Measurements from ENCODE around the gene SNED1. TPM values are rescaled to one million over a fixed set of nuclear protein-coding genes. Genes with fewer than 3 reads are reported as not detected.
A peak's percentile ranks its signal among the peaks of the same experiment; 100 is the strongest.

Gene SNED1
- total and polyA plus RNA-seq, 9 donors, result 16.7 to 69.5 (median 38.9) TPM

DNA sequence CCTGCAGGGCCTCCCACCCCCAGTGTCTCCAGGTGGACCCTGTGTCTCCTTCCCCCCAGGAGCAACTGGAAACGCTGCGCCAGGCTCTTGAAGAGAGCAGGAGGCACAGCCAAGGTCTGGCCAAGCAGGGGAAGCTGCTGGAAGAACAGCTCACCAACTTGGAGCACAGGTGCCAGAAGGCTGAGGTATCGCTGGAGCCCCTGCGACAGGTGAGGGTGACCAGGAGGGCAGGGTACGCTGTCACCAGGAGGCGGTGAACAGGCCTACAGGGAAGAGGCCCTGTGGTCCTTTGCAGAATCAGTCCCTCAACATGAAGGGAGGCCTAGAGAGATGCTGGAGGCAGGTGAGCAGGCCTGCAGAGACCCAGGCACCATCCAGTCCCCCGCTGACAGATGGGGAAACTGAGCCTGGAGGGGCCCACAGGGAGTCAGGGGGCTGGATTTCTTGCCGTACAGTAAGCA is 15.6 kb upstream of the SNED1 start:
- TF ChIP-seq CTCF (IDR thresholded peaks at IDR 0.05), result no peak
- TF ChIP-seq EP300 (IDR thresholded peaks at IDR 0.05), result no peak
- TF ChIP-seq POLR2A (IDR thresholded peaks at IDR 0.05), result no peak
- intact Hi-C loops (cut with DNase I), result no loop called here
- peaks cover 4% of the 10 kb centered on the region for H3K4me1 ChIP-seq (ENCODE audit: insufficient read depth)
- peak in 1 of 5 donors; percentile 15 for DNase-seq
- no peaks in the 10 kb centered on the region for H3K27me3 ChIP-seq
- no peaks in the 10 kb centered on the region for H3K9me3 ChIP-seq
- WGBS, 3 donors, result 85 to 93% (median 90%) methylated on average over 8 of the region's 8 CpGs
- H3K36me3 ChIP-seq, result no peaks in the 10 kb centered on the region
- no peak overlapping the region for H3K4me3 ChIP-seq
- no peak overlapping the region for H3K27ac ChIP-seq

- TF ChIP-seq POLR2A (IDR thresholded peaks at IDR 0.05) (no peak), EP300 (IDR thresholded peaks at IDR 0.05) (no peak), CTCF (IDR thresholded peaks at IDR 0.05) (peak in 2 of 3 donors; percentile 55 to 57)
- no peaks in the 10 kb centered on the region for H3K36me3 ChIP-seq
- WGBS, 3 donors, result 4 to 19% (median 6%) methylated on average over 43 to 45 of the region's 45 CpGs
- intact Hi-C loops (cut with DNase I), result no loop called here
- no peak overlapping the region for H3K27ac ChIP-seq
- peak; percentile 38 to 72 (median 46) for DNase-seq
- H3K27me3 ChIP-seq, result no peaks in the 10 kb centered on the region
- no peak overlapping the region for H3K4me3 ChIP-seq
- peaks cover 0 to 3% of the 10 kb centered on the region in 2 donors for H3K9me3 ChIP-seq
- peaks cover 4% of the 10 kb centered on the region for H3K4me1 ChIP-seq (ENCODE audit: insufficient read depth)
These were observed 14.9 kb upstream of the SNED1 start for GRCh38 chr2:240983361-240983995.

DNA sequence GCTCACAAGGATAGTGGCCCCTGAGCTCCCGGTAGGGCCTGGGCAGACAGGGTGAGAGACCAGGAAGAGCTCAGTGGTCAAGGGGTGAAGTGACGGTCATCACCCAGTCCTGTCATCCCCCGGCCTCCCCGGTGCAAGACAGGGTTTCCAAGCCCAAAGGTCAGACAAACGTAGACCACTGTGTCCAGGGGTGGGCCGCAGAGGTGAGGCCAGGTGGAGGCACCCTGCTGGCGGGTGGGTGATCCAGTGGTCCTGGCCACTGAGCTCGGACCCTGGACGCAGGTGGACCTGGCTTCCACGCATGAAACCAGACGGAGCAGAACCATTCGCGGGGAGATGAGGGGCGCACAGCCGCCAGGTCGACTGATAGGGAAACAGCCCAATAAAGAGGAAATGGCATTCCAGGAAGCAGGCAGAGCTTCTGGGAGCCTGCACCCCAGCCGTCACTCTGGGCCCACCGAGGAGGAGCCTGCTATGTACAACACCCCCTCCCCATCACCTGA is 14.4 kb upstream of the SNED1 start:
- Histone ChIP-seq H3K9me3 (peaks cover 0 to 3% of the 10 kb centered on the region in 2 donors), H3K4me3 (no peak overlapping the region), H3K4me1 (ENCODE audit: insufficient read depth) (peaks cover 4% of the 10 kb centered on the region), H3K27me3 (no peaks in the 10 kb centered on the region), H3K27ac (no peak overlapping the region), H3K36me3 (no peaks in the 10 kb centered on the region)
- no peak for TF ChIP-seq CTCF (IDR thresholded peaks at IDR 0.05)
- TF ChIP-seq POLR2A (IDR thresholded peaks at IDR 0.05), result no peak
- TF ChIP-seq EP300 (IDR thresholded peaks at IDR 0.05), result no peak
- 33 to 57% (median 40%) methylated on average over 17 to 18 of the region's 18 CpGs for WGBS, 3 donors
- intact Hi-C loops (cut with DNase I), result no loop called here
- peak in 3 of 5 donors; percentile 8 to 15 (median 14) for DNase-seq

DNA sequence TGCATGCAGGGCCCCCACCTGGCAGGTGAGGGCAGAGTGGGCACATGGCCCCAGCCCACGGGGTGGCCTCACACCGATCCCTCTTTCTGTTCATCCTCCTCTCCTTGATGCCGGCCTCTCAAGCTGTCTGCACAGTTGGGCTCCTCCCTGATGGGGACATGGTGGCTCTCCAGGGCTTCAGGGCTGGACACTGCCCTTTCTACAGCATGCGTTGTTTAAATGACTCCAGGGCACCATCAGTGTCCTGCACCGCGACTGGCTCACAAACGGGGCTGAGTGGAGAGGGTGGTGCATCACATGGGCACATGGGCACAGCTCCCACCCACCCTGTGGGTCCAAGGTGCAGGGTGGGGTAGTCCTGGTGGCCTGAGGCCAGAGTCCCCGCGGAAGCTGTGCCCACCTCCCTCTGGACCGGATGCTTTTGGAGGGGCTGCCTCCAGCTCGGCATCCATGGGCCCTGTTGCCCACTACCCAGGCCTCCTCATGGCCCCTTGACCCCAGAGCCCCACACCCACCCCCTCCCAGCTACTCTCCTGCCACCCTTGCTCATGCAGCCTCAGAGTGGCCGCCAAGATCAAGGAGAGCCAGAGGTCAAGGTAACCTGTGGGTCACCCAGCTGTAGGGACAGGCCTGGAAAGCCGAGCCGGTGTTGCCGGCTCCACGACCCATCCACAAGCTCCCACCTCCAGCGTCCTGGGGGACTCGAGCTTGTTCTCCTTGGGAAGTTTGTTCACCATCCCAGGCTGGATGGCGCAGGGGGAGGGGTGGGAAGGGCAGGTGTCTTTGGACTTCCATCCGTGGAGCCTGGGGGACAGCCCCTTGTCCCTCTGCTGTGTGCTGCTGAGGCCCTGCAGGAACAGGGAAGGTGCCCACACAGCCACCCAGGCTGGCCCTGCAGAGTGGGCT is 12.3 kb upstream of the SNED1 start:
- H3K27me3 ChIP-seq, result no peaks in the 10 kb centered on the region
- DNase-seq, result peak in 3 of 5 donors; percentile 18 to 23 (median 18)
- H3K9me3 ChIP-seq, result peaks cover 0 to 3% of the 10 kb centered on the region in 2 donors
- intact Hi-C loops (cut with DNase I), result no loop called here
- no peak overlapping the region for H3K4me3 ChIP-seq
- peaks cover 6% of the 10 kb centered on the region for H3K4me1 ChIP-seq (ENCODE audit: insufficient read depth)
- TF ChIP-seq EP300 (IDR thresholded peaks at IDR 0.05) (no peak), POLR2A (IDR thresholded peaks at IDR 0.05) (no peak), CTCF (IDR thresholded peaks at IDR 0.05) (no peak)
- 77 to 82% (median 80%) methylated on average over 18 to 20 of the region's 20 CpGs for WGBS, 3 donors
- H3K27ac ChIP-seq, result no peak overlapping the region
- no peaks in the 10 kb centered on the region for H3K36me3 ChIP-seq
